Smooth muscle cell (in vitro differentiated cells): Measurements from ENCODE around the gene ZC3H10. TPM values are rescaled to one million over a fixed set of nuclear protein-coding genes. Genes with fewer than 3 reads are reported as not detected.
A peak's percentile ranks its signal among the peaks of the same experiment; 100 is the strongest.

Experiments
- DNase-seq: peaks from one replicate; lab custom pipeline; 2025; ENCODE audit not compliant: unreplicated experiment; lab: John Stamatoyannopoulos, UW
- H2AFZ ChIP-seq: fragments of 200-600 bp; sonication (generic); 2 replicates; pipeline ENCODE4 v1.6.0; 2016; ENCODE audit warnings: antibody characterized with exemption, low read depth, mild to moderate bottlenecking
- H3F3A ChIP-seq: fragments of 200-600 bp; sonication (generic); 2 replicates; pipeline ENCODE4 v1.6.0; 2017; ENCODE audit warnings: antibody characterized with exemption, low read depth
- H3K27ac ChIP-seq: fragments of 200-600 bp; sonication (generic); 2 replicates; pipeline ENCODE4 v1.5.1; 2016; ENCODE audit warnings: low read depth, mild to moderate bottlenecking
- H3K27me3 ChIP-seq: fragments of 200-600 bp; sonication (generic); 2 replicates; pipeline ENCODE4 v1.6.1; 2016; ENCODE audit warnings: low read depth, mild to moderate bottlenecking
- H3K36me3 ChIP-seq: fragments of 200-600 bp; sonication (generic); 2 replicates; pipeline ENCODE4 v1.5.1; 2016; ENCODE audit warnings: low read depth
- H3K4me1 ChIP-seq: fragments of 200-600 bp; sonication (generic); 2 replicates; pipeline ENCODE4 v1.5.1; 2016; ENCODE audit warnings: low read depth
- H3K4me2 ChIP-seq: fragments of 200-600 bp; sonication (generic); 2 replicates; pipeline ENCODE4 v1.6.0; 2016; ENCODE audit warnings: mild to moderate bottlenecking
- H3K4me3 ChIP-seq: fragments of 200-600 bp; sonication (generic); 2 replicates; pipeline ENCODE4 v1.5.1; 2016; ENCODE audit warnings: mild to moderate bottlenecking
- H3K79me2 ChIP-seq: fragments of 200-600 bp; sonication (generic); 2 replicates; pipeline ENCODE4 v1.6.0; 2016; ENCODE audit warnings: low read depth, mild to moderate bottlenecking
- H3K9ac ChIP-seq: fragments of 200-600 bp; sonication (generic); 2 replicates; pipeline ENCODE4 v1.6.0; 2016; ENCODE audit warnings: low read depth
- H3K9me3 ChIP-seq: fragments of 200-600 bp; sonication (generic); replicated peaks from 2 replicates; pipeline ENCODE4 v1.5.1; 2016; ENCODE audit warnings: low read depth
- H4K20me1 ChIP-seq: fragments of 200-600 bp; sonication (generic); 2 replicates; pipeline ENCODE4 v1.6.0; 2016; ENCODE audit warnings: low read depth
- WGBS: methylation state at CpG from one replicate; pipeline ENCODE4 v1.1.7; 2016; ENCODE audit warnings: low lambda C conversion rate; 5-methylcytosine and 5-hydroxymethylcytosine counted together
- polyA plus RNA-seq: library from polyadenylated mRNA; unstranded; fragments of >200 nt; fragmentation: Nextera tagmentation; extraction: Ambion mirVana; gene quantifications from 2 replicates; pipeline ENCODE4 v1.2.1, GENCODE V29; 2016
- total RNA-seq: library from RNA; depleted of rRNA; stranded (reverse); fragments of >200 nt; gene quantifications from 2 replicates; pipeline ENCODE4 v1.2.3, GENCODE V29; 2014
- TF ChIP-seq, protein P1 (sequence below): fragments of 200-600 bp; sonication (generic); IDR thresholded peaks from 2 replicates; pipeline ENCODE4 v1.5.1; 2017; ENCODE audit warnings: borderline replicate concordance, mild to moderate bottlenecking, antibody characterized with exemption; ENCODE audit not compliant: insufficient read depth, poor library complexity, severe bottlenecking

ZC3H10 gene
- total and polyA plus RNA-seq, 2 experiments from 2014 or later, result 1.9 to 2.8 TPM

- H3K4me2 ChIP-seq, result peak overlapping the region; percentile 100
- H3K9me3 ChIP-seq, result no peaks in the 10 kb centered on the region
- H3F3A ChIP-seq, result peaks cover 51% of the 10 kb centered on the region
- H3K79me2 ChIP-seq, result peaks cover 30% of the 10 kb centered on the region
- TF ChIP-seq, protein P1, sequence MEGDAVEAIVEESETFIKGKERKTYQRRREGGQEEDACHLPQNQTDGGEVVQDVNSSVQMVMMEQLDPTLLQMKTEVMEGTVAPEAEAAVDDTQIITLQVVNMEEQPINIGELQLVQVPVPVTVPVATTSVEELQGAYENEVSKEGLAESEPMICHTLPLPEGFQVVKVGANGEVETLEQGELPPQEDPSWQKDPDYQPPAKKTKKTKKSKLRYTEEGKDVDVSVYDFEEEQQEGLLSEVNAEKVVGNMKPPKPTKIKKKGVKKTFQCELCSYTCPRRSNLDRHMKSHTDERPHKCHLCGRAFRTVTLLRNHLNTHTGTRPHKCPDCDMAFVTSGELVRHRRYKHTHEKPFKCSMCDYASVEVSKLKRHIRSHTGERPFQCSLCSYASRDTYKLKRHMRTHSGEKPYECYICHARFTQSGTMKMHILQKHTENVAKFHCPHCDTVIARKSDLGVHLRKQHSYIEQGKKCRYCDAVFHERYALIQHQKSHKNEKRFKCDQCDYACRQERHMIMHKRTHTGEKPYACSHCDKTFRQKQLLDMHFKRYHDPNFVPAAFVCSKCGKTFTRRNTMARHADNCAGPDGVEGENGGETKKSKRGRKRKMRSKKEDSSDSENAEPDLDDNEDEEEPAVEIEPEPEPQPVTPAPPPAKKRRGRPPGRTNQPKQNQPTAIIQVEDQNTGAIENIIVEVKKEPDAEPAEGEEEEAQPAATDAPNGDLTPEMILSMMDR, result no peak
- 64% methylated on average over 7 of the region's 7 CpGs for WGBS
- H3K27ac ChIP-seq, result peak overlapping the region; percentile 82
- DNase-seq, result no peak
- peak overlapping the region; percentile 90 for H3K4me3 ChIP-seq
- no peaks in the 10 kb centered on the region for H3K27me3 ChIP-seq
- H4K20me1 ChIP-seq, result peaks cover 56% of the 10 kb centered on the region
- H3K36me3 ChIP-seq, result no peaks in the 10 kb centered on the region
- peak overlapping the region; percentile 95 for H3K9ac ChIP-seq
- H2AFZ ChIP-seq, result no peak overlapping the region
- H3K4me1 ChIP-seq, result peaks cover 42% of the 10 kb centered on the region
These were observed 42.2 kb downstream of the ZC3H10 start for GRCh38 chr12:56160193-56160763.

DNA sequence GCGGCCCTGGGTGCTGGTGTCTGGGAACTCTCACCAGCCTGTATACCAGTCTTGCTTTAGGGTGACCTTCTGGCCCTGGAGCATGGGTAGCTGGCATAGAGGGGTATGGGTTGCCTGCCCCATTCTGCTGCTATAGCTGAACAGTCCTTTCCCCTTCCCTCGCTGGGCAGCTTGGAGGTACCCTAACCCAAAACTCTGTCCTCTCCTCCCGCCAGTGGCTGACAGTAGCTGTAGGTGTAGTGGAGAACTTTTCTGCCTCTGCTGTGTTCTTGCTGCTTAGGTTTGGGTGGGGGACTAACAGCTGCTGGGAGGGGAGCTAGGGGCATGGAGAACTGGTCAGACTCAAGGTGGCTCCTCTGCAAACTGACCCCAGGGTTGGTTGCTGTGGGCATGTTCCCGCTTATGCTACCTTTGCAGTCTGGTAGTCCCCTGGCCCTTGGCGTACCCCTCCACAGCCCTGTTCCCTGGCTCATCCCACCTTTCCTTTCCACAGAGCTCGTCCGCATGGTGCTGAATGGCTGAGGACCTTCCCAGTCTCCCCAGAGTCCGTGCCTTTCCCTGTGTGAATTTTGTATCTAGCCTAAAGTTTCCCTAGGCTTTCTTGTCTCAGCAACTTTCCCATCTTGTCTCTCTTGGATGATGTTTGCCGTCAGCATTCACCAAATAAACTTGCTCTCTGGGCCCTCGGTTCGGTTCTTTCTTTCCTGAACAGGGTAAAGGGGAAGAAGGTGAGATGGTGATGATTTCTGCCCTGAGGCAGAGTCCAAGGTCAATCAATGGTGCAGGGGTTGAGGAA is 43.0 kb downstream of the ZC3H10 start:
- H3K36me3 ChIP-seq, result no peaks in the 10 kb centered on the region
- H3K79me2 ChIP-seq, result peaks cover 30% of the 10 kb centered on the region
- 84% methylated on average over 11 of the region's 11 CpGs for WGBS
- no peaks in the 10 kb centered on the region for H3K9me3 ChIP-seq
- H3K27me3 ChIP-seq, result no peaks in the 10 kb centered on the region
- peak overlapping the region; percentile 90 for H3K4me3 ChIP-seq
- peaks cover 42% of the 10 kb centered on the region for H3K4me1 ChIP-seq
- peak overlapping the region; percentile 100 for H3K4me2 ChIP-seq
- H2AFZ ChIP-seq, result no peak overlapping the region
- peaks cover 56% of the 10 kb centered on the region for H4K20me1 ChIP-seq
- H3K9ac ChIP-seq, result peak overlapping the region; percentile 95
- H3F3A ChIP-seq, result peaks cover 58% of the 10 kb centered on the region
- H3K27ac ChIP-seq, result peak overlapping the region; percentile 82
- TF ChIP-seq, protein P1, result no peak
- DNase-seq, result no peak

DNA sequence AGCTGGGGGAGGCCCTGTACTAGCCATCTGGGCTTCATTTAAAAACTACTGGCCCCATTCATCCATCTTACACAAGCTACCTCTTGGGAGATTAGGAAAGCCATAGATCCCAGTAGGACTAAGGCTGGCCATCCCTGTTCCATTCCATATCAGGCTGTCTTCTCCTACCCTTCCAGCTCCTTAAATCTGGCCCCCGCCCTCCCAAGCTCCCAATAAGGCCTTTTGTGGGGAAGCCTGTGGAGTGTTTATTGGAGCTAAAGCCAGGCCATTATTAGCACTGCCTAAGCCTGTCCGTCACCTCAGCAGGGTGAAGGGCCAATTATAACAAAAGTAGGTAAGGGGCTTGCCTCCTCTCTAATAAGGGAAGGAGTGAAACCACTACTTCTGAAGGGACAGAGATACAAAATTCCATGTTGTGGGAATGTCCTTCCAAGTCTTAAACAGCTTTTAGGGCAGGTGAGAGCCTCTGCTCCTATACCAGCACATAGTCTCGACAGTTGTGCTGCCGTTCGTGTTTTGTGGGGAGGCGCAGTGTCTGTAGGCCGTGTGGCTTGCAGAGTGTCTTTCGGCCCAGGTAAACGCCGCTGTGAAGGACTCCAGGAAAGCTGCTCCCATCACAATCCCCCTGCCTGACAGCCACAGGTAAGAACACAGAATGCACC is 43.8 kb downstream of the ZC3H10 start:
- WGBS, result 92% methylated on average over 10 of the region's 10 CpGs
- Histone ChIP-seq H2AFZ (no peak overlapping the region), H3K27me3 (no peaks in the 10 kb centered on the region), H3K79me2 (peaks cover 30% of the 10 kb centered on the region), H3K4me2 (peak overlapping the region; percentile 100), H3K27ac (peak overlapping the region; percentile 82), H4K20me1 (peaks cover 56% of the 10 kb centered on the region), H3K4me3 (no peak overlapping the region), H3K9ac (no peak overlapping the region), H3F3A (peaks cover 59% of the 10 kb centered on the region), H3K36me3 (no peaks in the 10 kb centered on the region), H3K4me1 (peaks cover 40% of the 10 kb centered on the region), H3K9me3 (no peaks in the 10 kb centered on the region)
- TF ChIP-seq, protein P1, result no peak
- no peak for DNase-seq
